ENCODE data around the gene IQCH.

- TF ChIP-seq, protein P1, sequence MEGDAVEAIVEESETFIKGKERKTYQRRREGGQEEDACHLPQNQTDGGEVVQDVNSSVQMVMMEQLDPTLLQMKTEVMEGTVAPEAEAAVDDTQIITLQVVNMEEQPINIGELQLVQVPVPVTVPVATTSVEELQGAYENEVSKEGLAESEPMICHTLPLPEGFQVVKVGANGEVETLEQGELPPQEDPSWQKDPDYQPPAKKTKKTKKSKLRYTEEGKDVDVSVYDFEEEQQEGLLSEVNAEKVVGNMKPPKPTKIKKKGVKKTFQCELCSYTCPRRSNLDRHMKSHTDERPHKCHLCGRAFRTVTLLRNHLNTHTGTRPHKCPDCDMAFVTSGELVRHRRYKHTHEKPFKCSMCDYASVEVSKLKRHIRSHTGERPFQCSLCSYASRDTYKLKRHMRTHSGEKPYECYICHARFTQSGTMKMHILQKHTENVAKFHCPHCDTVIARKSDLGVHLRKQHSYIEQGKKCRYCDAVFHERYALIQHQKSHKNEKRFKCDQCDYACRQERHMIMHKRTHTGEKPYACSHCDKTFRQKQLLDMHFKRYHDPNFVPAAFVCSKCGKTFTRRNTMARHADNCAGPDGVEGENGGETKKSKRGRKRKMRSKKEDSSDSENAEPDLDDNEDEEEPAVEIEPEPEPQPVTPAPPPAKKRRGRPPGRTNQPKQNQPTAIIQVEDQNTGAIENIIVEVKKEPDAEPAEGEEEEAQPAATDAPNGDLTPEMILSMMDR (IDR thresholded peaks at IDR 0.05) = no peak
- TF ChIP-seq POLR2AphosphoS5 (IDR thresholded peaks at IDR 0.05; ENCODE audit: insufficient read depth in 1 of 2, low read depth in 1 of 2) (no peak), POLR2A (IDR thresholded peaks at IDR 0.05) (no peak)
Measured at GRCh38 chr15:67249830-67250229, 4.8 kb upstream of the IQCH start.

All from vagina (tissue), 2 donors.